Natural killer cell (primary cell): ENCODE measurements around the gene TYW1B. TPM values are rescaled to one million over a fixed set of nuclear protein-coding genes. Genes with fewer than 3 reads are reported as not detected.

Source experiments
- total RNA-seq, 4 donors: library from RNA; stranded (reverse); fragments of 120-200 nt in 1 of 4; gene quantifications; one replicate each; pipeline versions ENCODE4 v1.2.3 to v1.2.4, GENCODE V29; 2013 to 2022

TYW1B gene
- total RNA-seq, 3 donors from 2014 or later (not counting 1 experiment from before 2014, with no cell fraction given) = 7.2 to 12.9 (median 7.9) TPM

Other genes starting within 250 kb of the TYW1B start
- 100 to 1,000 TPM in 1 of 3 donors, 10 to 100 TPM in 2; 80.9 to 103 (median 82.6) TPM for gene POM121, start 96.9 kb upstream of the TYW1B start, total RNA-seq
- gene TRIM74, start 141.3 kb upstream of the TYW1B start, total RNA-seq = 1 to 10 TPM in 2 of 3 donors, under 1 TPM in 1; 0.73 to 5.3 (median 2.3) TPM
- not detected for gene SPDYE8, start 201.6 kb upstream of the TYW1B start, total RNA-seq
- gene SPDYE11, start 229.7 kb upstream of the TYW1B start, total RNA-seq = not detected